Measurements from ENCODE around the gene GDF10.

DNA sequence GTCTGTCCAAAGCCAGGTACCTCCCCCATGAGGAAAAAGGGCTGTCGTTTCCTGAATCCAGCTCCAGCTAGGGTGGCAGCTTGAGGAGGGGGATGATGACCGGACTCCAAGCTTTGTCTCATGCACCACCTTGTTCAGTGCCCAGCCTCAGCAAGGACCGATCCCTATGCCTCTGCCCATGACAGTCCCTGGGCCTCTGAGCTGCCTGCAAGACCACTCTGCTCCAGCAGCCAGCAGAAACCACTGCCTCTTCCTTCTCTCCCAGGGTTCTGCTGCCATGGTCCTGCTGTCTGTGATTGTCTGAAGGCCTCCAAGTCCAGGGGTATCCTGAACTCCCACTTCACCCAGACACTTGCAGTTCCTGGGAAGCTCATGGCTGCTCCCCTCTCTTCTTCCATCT is 21.3 kb upstream of the GDF10 start:
- TF ChIP-seq, protein P1, sequence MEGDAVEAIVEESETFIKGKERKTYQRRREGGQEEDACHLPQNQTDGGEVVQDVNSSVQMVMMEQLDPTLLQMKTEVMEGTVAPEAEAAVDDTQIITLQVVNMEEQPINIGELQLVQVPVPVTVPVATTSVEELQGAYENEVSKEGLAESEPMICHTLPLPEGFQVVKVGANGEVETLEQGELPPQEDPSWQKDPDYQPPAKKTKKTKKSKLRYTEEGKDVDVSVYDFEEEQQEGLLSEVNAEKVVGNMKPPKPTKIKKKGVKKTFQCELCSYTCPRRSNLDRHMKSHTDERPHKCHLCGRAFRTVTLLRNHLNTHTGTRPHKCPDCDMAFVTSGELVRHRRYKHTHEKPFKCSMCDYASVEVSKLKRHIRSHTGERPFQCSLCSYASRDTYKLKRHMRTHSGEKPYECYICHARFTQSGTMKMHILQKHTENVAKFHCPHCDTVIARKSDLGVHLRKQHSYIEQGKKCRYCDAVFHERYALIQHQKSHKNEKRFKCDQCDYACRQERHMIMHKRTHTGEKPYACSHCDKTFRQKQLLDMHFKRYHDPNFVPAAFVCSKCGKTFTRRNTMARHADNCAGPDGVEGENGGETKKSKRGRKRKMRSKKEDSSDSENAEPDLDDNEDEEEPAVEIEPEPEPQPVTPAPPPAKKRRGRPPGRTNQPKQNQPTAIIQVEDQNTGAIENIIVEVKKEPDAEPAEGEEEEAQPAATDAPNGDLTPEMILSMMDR (IDR thresholded peaks at IDR 0.05): no peak
- TF ChIP-seq POLR2A (IDR thresholded peaks at IDR 0.05): no peak
